Endothelial cell of hepatic sinusoid (primary cell): ENCODE measurements around the gene SMIM12.

Experiments used
- in situ Hi-C: cut with HindIII; loops from 2 replicates; pipeline ENCODE4 v1.10.0; 2017; ENCODE audit warnings: low sequenced_read_pairs

SMIM12 gene

DNA sequence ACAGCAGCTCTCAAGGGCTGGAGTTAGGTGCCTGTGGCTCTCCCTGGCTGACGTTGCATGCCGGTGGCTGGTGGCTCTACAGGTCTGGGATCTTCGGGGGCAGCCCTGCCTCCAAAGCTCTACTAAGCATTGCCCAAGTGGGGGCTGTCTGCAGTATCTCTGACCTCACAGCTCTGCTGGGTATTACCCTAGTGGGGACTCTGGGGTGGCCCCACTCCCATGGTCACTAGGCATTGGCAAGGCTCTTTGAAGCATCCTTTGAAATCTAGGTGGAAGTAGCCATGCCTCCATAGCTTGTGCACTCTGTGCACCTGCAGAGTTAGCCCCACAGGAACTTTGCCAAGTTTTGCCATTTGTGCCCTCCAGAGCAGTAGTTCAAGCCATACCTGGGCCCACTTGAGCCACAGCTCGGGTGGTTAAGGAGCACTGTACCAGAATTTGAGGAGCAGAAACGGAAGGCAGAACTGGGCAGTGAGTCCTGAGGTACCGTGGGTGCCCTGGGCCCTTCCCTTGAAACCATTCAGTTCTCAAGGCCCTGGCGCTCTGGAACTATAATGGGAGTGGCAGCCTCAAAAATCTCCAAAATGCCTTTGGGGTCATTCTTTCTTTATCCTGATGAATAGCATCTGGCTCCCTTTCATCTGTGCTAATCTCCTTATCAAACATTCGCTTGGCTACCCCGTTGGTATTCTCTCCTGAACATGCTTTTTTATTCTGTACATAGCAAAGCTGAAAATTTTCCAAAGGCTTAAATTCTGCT, 51.3 kb downstream of the SMIM12 start:
- in situ Hi-C loops = no loop called here

DNA sequence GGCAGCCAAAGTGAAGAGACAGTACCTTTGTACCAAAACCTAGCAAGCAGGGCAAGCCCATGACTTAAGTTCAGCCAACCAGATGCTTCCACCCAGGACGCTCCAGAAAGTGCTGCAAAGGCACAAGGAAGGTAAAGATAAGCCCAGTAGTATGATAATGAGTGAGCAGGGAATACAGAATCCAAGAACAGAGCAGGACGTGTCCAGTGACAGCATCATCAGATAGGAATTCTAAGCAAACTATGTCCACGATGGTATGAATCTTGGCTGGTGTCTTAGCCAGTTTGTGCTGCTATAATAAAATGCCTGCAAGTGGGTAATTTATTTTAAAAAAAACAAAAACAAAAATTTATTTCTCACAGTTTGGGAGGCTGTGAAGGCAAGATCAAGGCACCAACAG, 53.2 kb downstream of the SMIM12 start:
- in situ Hi-C loops = no loop called here

DNA sequence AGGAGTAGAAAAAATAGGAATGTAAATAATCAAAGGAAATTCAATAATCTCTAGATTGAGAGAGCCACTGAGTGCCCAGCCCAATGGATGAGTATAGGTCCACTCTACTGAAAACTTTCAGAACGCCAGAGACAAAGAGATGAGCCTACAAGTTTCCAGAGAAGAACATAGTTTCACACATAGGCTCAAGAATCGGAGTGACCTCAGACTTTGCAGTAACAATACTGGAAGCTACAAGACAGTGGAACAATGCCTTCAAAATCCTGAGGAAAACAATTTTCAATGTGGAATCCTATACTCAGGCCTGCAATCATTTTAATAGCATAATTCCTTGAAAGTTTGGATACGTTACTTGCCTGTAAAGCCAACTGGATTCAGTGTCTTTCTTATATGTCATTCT, 55.8 kb downstream of the SMIM12 start:
- in situ Hi-C loops = no loop called here
